GM21576 (cell line): Measurements from ENCODE around the gene HNF1B.

Experiments used
- ATAC-seq: cut with Tn5 transposase; IDR thresholded peaks from one replicate; pipeline ENCODE4 v1.9.1; 2021; ENCODE audit warnings: mild to moderate bottlenecking, moderate library complexity; ENCODE audit not compliant: unreplicated experiment

The HNF1B gene

DNA sequence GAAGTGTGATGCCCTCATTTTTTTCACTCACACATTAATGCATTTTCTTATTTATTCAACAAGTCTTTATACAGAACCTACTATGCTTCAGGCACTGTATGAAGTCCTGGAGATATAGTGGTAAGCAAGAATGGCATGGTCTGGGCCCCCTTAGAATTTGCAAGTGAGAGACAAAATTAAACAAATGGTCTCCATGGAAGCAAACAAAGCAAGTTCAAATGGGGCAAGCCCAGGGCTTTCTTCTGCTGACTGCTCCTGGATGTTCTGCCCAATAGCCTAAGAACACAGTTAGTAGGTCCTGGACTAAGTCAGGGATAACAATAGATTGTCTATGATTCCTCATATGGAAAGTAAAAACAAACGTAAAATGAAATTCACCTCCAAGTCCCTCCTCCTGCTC lies 70.3 kb downstream of the HNF1B start:
- ATAC-seq = no peak

- ATAC-seq = no peak
Observed at GRCh38 chr17:37673386-37673785, 71.5 kb downstream of the HNF1B start.

- no peak for ATAC-seq
Observed at GRCh38 chr17:37672548-37673078, 72.2 kb downstream of the HNF1B start.

- no peak for ATAC-seq
Observed at GRCh38 chr17:37671824-37672547, 72.9 kb downstream of the HNF1B start.

DNA sequence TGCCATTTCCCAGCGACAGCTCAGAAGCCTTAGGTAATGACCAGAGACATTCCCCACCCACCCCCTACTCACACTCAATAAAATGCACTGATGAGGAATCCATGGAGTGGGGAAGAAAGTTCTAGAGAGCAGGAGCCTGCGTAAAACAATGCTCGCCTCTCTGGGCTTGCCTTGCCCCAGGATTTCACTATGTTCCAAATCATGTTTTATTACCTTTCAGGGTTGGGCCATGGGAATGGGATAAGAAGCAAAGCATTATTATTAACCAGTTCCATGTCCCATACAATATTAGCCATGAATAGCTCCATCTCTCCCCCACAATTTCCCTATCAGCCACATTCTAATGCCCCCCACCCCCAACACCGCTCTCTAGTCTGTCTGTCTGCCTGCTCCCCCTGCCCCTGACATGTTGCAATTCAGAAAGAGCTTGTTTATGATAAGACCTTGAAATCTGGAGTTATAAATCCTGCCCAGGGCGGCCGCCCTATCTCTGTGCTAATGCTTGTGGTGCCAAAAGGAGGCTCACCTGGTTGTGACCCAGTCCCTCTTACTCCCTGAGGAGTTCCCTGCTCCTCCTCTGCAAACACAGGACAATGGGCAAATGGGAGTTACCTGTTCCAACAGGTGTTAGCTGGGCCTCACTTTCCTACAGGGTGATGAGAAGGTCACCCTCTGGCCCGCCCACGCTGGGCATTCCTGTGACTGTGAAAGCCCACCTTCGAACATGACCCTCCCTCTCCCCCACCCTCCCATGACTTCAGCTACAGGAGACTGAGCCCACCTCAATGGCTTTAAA lies 73.6 kb downstream of the HNF1B start:
- ATAC-seq = no peak

DNA sequence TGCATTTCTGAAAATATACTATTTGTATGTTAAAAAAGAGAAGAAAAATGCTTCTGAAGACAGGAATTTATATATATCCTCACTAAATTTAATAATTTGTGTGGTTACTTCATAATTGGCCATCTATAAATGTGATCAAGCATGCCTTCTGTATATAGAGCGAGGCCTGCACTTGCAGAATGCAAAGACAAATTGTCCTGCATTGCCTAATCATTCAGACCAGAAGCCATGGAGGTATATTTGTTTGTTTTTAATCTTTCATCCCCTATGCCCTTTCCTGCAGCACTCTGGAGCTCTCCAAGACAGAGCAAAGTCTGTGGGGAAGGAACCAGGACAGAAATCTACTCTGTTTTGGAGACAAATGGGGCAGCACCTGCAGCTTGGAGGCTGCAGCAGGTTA lies 77.8 kb downstream of the HNF1B start:
- ATAC-seq = no peak

GRCh38 chr17:37664214-37664613 lies 80.6 kb downstream of the HNF1B start:
- no peak for ATAC-seq

- ATAC-seq = no peak
Observed at GRCh38 chr17:37662353-37662752, 82.5 kb downstream of the HNF1B start.

DNA sequence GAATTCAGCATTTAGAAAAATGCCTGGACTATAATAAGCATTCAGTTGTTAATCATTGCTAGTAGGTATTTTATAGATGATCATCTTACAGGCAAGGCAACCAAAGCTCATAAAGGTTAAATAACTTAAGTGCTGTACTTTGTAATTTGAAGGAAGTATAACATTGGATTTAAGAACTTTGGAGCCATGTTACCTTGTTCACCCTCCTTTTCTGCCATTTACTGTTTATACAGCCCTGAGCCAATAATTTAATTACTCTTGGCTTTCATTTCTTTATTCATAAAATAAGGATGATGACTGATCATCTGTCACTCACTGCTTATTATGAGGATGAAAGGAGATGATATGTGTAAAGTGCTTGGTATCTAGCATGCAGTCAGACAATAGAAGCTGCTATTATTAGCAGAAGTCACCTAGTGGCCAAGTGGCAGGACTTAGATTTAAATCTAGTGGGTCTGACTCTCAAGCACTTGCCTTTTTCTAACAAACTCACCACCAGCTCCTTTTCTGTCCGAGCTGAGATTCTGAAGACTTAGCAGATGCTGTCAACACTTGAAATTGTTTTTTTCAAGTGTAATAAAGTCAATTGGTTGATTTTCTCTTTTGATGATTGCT lies 83.4 kb downstream of the HNF1B start:
- no peak for ATAC-seq

GRCh38 chr17:37659925-37660324 lies 84.9 kb downstream of the HNF1B start:
- no peak for ATAC-seq

GRCh38 chr17:37657202-37657601 lies 87.7 kb downstream of the HNF1B start:
- ATAC-seq = no peak

GRCh38 chr17:37651849-37652248 lies 93.0 kb downstream of the HNF1B start:
- ATAC-seq = no peak

- no peak for ATAC-seq
Observed at GRCh38 chr17:37650419-37651003, 94.3 kb downstream of the HNF1B start.

DNA sequence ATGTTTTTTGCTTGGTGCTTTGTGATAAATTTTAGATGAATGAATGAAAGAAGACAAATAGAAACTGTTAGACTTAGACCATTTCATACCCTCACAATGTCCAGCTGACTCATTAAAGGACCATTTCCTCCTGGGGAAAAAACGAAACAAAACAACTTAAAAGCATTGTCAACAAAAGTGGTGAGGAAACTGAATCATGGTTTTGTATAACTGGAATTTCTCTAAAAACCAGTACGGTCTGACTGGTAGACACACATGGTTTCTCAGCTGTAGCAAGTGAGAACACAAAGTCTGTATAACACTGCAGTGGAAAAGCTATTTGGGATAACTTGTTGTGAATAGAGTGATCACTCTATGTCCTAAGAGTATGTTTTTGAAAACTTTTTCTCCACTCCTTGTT lies 96.3 kb downstream of the HNF1B start:
- no peak for ATAC-seq

DNA sequence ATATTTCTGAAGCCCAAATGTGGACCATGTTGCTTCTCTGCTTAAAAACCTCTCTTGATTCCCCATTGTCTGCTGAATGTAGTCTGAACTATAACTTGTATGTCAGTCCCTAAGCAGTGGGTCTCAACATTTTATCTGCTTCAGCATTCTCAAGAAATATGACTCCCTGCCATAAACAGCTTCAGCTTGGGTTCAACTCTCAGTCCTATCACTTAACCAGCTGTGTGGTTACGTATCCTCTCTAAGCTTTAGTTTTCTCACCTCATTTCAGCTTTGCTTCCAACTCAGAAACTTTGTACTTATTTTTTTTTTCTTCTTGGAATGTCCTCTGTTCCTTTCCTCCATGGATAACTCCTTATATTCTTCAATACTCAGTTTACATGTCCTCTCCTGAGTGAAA lies 97.0 kb downstream of the HNF1B start:
- no peak for ATAC-seq

- ATAC-seq = no peak
Observed at GRCh38 chr17:37643869-37644268, 101.0 kb downstream of the HNF1B start.

GRCh38 chr17:37643118-37643766 lies 101.6 kb downstream of the HNF1B start, which contains the start of gene DDX52:
TSS of gene DDX52 (minus strand) at chr17:37643446. CDS start at chr17:37643420, 26 bp downstream.
- ATAC-seq = peak; percentile 77

- ATAC-seq = no peak
Observed at GRCh38 chr17:37642681-37643080, 102.2 kb downstream of the HNF1B start.

DNA sequence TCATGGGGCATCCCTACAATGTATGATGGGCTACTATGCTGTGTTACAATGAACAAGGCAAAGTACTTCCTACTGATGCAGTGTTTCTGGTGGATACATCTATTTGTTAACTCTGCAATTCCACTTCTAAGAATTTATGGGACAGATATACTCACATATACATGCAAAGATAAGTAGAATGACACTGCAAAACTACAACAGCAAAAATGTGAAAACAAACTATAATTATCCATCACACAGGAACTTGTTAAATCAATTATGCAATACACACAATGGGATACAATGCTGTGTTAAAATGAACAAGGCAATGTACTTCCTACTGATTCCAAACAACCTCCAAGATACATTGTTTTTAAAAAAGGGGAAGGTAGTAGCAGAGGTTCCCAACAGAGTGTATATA lies 104.8 kb downstream of the HNF1B start:
- ATAC-seq = no peak

DNA sequence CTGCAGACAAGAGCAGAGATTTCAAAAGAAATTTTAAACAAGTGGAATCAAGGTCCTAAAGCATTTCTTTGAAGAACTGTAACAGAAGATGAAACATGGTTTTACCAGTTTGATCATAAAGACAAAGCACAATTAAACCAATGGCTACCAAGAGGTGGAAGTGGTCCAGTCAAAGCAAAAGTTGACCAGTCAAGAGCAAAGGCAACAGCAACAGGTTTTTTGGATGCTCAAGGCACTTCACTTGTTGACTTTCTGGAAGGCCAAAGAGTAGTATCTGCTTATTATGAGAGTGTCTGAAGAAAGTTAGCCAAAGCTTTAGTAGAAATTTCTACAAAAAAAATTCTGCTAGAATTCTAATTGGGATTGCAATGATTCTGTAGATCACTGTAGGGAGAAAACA lies 106.9 kb downstream of the HNF1B start:
- no peak for ATAC-seq
